K562 (cell line): ENCODE results near the gene JUN. TPM values are rescaled to one million over a fixed set of nuclear protein-coding genes. Genes with fewer than 3 reads are reported as not detected.

Source experiments
- BRF1 ChIP-seq: IDR thresholded peaks from 3 replicates; pipeline ENCODE4 v1.6.1; 2011; ENCODE audit warnings: borderline replicate concordance, mild to moderate bottlenecking; ENCODE audit not compliant: insufficient read length; ENCODE audit errors: extremely low read depth
- CCAR2 ChIP-seq: fragments of 200-400 bp; formaldehyde crosslinking; IDR thresholded peaks from 2 replicates; pipeline ENCODE4 v1.6.1; 2017; ENCODE audit warnings: mild to moderate bottlenecking, low read depth, low read length
- CREB1 ChIP-seq, 2 experiments: sonication (generic) in 1 of 2; formaldehyde crosslinking in 1 of 2; IDR thresholded peaks; 2 replicates each; pipeline versions ENCODE4 v1.6.1 to v1.8.0; 2012 to 2022; ENCODE audit warnings: inconsistent platforms in 1 of 2, mild to moderate bottlenecking in 1 of 2, missing genetic modification reagents in 1 of 2, moderate library complexity in 1 of 2
- ERF ChIP-seq: fragments of 450-650 bp; formaldehyde crosslinking; IDR thresholded peaks from 2 replicates; pipeline ENCODE4 v1.4.0; 2020; ENCODE audit warnings: mild to moderate bottlenecking, mixed read lengths
- GTF2E2 ChIP-seq: fragments of 200-800 bp; sonication (Bioruptor generic); IDR thresholded peaks from 2 replicates; pipeline ENCODE4 v1.6.1; 2016; ENCODE audit warnings: missing genetic modification characterization, missing compliant biosample characterization
- HDAC3 ChIP-seq: fragments of 450-650 bp; IDR thresholded peaks from 2 replicates; pipeline ENCODE4 v1.6.1; 2018; ENCODE audit warnings: borderline replicate concordance, mild to moderate bottlenecking, moderate library complexity; ENCODE audit not compliant: partially characterized antibody
- MCM5 ChIP-seq: fragments of 450-650 bp; IDR thresholded peaks from 2 replicates; pipeline ENCODE4 v1.6.1; 2016; ENCODE audit warnings: low read depth
- MYBL2 ChIP-seq, 2 experiments: fragments of 450-650 bp in 1 of 2; sonication (generic) in 1 of 2; formaldehyde crosslinking in 1 of 2; IDR thresholded peaks; 2 replicates each; pipeline versions ENCODE4 v1.6.1 to v1.8.1; 2017 to 2022; ENCODE audit warnings: borderline replicate concordance in 1 of 2, inconsistent platforms in 1 of 2, low read depth in 1 of 2, mild to moderate bottlenecking in 1 of 2, missing genetic modification reagents in 1 of 2, moderate library complexity in 1 of 2
- NR4A1 ChIP-seq, 2 experiments: fragments of 250-450 bp in 1 of 2; fragments of 450-650 bp in 1 of 2; sonication (Bioruptor Pico) in 1 of 2; IDR thresholded peaks; 2 replicates each; pipeline versions ENCODE4 v1.4.0 to v1.6.1; 2016 to 2020; ENCODE audit warnings: mild to moderate bottlenecking in 2 of 2, missing compliant biosample characterization in 1 of 2, missing genetic modification characterization in 1 of 2, moderate library complexity in 1 of 2
- RBM15 ChIP-seq: fragments of 200-400 bp; formaldehyde crosslinking; IDR thresholded peaks from 2 replicates; pipeline ENCODE4 v1.6.1; 2018; ENCODE audit warnings: mild to moderate bottlenecking, low read length, moderate library complexity; ENCODE audit not compliant: insufficient read depth
- SMARCA4 ChIP-seq: fragments of 450-650 bp; IDR thresholded peaks from 2 replicates; pipeline ENCODE4 v1.6.1; 2016
- polyA plus RNA-seq, 8 experiments: library from polyadenylated mRNA; depleted of rRNA in 4 of 8; stranded (reverse) in 5 of 8; unstranded in 3 of 8; fragments of >200 nt; fragmentation: Nextera tagmentation in 2 of 8; fragmentation: Illumina TruSeq in 1 of 8; extraction: Ambion mirVana in 2 of 8; extraction: Trizol in 1 of 8; gene quantifications; 2 replicates each; pipeline versions ENCODE4 v1.2.1 to v1.2.3, GENCODE V29; 2011 to 2014; ENCODE audit warnings: inconsistent platforms in 1 of 8, missing spikeins in 1 of 8
- total RNA-seq, 7 experiments: library from RNA; depleted of rRNA in 6 of 7; stranded (reverse); fragments of >200 nt in 6 of 7; fragmentation: Illumina TruSeq in 2 of 7; extraction: Trizol in 2 of 7; gene quantifications; 2 replicates each; pipeline versions ENCODE4 v1.2.1 to v1.2.3, GENCODE V29; 2011 to 2021; ENCODE audit warnings: low replicate concordance in 1 of 7
- TF ChIP-seq, protein P1 (sequence below): sonication (generic); formaldehyde crosslinking; IDR thresholded peaks from 2 replicates; pipeline ENCODE4 v1.8.0; 2022; ENCODE audit warnings: missing genetic modification reagents, mild to moderate bottlenecking, moderate library complexity, borderline replicate concordance
- TF ChIP-seq, protein P2 (sequence below): fragments of 200-800 bp; sonication (Bioruptor generic); IDR thresholded peaks from 2 replicates; pipeline ENCODE4 v1.6.1; 2016; ENCODE audit warnings: missing genetic modification characterization, missing compliant biosample characterization
- TF ChIP-seq, protein P3 (sequence below): fragments of 250-450 bp; sonication (Bioruptor Pico); IDR thresholded peaks from 2 replicates; pipeline ENCODE4 v1.9.0; 2021; ENCODE audit warnings: mild to moderate bottlenecking, inconsistent platforms
- TF ChIP-seq, protein P4 (sequence below), 2 experiments: fragments of 450-650 bp; conservative IDR thresholded peaks; 2 replicates each; pipeline ENCODE4 v1.6.1; 2017; ENCODE audit warnings: mild to moderate bottlenecking in 2 of 2, moderate library complexity in 2 of 2

JUN gene
- total and polyA plus RNA-seq, 9 of the 15 experiments (the other 6 are each of a cell fraction or from before 2014, with no cell fraction given): 0.32 to 23.4 (median 4.0) TPM

DNA sequence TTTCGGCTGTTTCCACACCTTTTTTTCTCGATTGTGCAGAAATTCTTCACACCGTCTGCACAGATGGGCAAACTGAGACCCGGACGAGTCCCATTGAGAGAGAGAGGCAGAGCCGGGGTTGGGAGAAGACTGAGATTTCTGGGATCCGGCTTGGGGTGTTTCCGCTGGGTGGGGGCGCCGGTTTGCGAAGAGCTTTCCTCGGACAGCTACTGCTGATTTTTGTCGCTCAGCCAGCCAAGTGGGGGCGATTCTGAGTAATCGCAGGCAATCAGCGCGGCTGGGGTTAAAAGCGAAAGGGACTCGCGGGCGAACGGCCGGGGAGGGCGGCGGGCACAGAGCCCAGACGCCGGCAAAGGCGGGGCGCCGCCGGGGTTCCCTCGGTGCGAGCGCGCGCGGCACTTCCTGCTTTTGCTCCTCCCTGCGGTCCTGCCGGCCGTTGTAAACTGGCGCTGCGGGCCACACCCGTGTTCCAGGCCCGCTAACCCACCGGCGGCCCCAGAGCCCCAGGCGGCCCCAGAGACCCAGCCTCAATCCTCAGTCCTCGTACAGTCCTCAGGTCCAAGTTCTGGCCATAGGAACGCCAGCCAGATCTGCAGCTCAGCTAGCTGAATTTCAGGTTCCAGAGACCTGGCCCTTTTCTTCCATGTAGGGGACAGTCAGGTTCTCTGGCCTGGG, 32.4 kb upstream of the JUN start (continued):
- TF ChIP-seq SMARCA4: 0 out of 2 replicates have a peak, but pooled peaks have one; percentile 41
- TF ChIP-seq CREB1 (IDR thresholded peaks at IDR 0.05): peak; percentile 12; the same call in 1 of the 2 replicates
- no peak for TF ChIP-seq CREB1 (CRISPR knock-in tag; IDR thresholded peaks at IDR 0.05)
- no peak for TF ChIP-seq MCM5
- TF ChIP-seq, protein P1, sequence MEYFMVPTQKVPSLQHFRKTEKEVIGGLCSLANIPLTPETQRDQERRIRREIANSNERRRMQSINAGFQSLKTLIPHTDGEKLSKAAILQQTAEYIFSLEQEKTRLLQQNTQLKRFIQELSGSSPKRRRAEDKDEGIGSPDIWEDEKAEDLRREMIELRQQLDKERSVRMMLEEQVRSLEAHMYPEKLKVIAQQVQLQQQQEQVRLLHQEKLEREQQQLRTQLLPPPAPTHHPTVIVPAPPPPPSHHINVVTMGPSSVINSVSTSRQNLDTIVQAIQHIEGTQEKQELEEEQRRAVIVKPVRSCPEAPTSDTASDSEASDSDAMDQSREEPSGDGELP (CRISPR knock-in tag): peak; percentile 66; the same call in 1 of the 2 replicates
- TF ChIP-seq, protein P2, sequence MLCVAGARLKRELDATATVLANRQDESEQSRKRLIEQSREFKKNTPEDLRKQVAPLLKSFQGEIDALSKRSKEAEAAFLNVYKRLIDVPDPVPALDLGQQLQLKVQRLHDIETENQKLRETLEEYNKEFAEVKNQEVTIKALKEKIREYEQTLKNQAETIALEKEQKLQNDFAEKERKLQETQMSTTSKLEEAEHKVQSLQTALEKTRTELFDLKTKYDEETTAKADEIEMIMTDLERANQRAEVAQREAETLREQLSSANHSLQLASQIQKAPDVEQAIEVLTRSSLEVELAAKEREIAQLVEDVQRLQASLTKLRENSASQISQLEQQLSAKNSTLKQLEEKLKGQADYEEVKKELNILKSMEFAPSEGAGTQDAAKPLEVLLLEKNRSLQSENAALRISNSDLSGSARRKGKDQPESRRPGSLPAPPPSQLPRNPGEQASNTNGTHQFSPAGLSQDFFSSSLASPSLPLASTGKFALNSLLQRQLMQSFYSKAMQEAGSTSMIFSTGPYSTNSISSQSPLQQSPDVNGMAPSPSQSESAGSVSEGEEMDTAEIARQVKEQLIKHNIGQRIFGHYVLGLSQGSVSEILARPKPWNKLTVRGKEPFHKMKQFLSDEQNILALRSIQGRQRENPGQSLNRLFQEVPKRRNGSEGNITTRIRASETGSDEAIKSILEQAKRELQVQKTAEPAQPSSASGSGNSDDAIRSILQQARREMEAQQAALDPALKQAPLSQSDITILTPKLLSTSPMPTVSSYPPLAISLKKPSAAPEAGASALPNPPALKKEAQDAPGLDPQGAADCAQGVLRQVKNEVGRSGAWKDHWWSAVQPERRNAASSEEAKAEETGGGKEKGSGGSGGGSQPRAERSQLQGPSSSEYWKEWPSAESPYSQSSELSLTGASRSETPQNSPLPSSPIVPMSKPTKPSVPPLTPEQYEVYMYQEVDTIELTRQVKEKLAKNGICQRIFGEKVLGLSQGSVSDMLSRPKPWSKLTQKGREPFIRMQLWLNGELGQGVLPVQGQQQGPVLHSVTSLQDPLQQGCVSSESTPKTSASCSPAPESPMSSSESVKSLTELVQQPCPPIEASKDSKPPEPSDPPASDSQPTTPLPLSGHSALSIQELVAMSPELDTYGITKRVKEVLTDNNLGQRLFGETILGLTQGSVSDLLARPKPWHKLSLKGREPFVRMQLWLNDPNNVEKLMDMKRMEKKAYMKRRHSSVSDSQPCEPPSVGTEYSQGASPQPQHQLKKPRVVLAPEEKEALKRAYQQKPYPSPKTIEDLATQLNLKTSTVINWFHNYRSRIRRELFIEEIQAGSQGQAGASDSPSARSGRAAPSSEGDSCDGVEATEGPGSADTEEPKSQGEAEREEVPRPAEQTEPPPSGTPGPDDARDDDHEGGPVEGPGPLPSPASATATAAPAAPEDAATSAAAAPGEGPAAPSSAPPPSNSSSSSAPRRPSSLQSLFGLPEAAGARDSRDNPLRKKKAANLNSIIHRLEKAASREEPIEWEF: no peak
- TF ChIP-seq CCAR2: no peak
- no peak for TF ChIP-seq NR4A1 (CRISPR knock-in tag; IDR thresholded peaks at IDR 0.05)
- TF ChIP-seq NR4A1 (tag; IDR thresholded peaks at IDR 0.05): peak; percentile 45; the same call in 1 of the 2 replicates
- TF ChIP-seq MYBL2 (IDR thresholded peaks at IDR 0.05; ENCODE audit: low read depth): peak; percentile 52; the same call in 1 of the 2 replicates
- TF ChIP-seq MYBL2 (CRISPR knock-in tag; IDR thresholded peaks at IDR 0.05; ENCODE audit: borderline replicate concordance): no peak
- TF ChIP-seq GTF2E2 (tag): peak; percentile 90; the same call in 1 of the 2 replicates
- TF ChIP-seq, protein P3, sequence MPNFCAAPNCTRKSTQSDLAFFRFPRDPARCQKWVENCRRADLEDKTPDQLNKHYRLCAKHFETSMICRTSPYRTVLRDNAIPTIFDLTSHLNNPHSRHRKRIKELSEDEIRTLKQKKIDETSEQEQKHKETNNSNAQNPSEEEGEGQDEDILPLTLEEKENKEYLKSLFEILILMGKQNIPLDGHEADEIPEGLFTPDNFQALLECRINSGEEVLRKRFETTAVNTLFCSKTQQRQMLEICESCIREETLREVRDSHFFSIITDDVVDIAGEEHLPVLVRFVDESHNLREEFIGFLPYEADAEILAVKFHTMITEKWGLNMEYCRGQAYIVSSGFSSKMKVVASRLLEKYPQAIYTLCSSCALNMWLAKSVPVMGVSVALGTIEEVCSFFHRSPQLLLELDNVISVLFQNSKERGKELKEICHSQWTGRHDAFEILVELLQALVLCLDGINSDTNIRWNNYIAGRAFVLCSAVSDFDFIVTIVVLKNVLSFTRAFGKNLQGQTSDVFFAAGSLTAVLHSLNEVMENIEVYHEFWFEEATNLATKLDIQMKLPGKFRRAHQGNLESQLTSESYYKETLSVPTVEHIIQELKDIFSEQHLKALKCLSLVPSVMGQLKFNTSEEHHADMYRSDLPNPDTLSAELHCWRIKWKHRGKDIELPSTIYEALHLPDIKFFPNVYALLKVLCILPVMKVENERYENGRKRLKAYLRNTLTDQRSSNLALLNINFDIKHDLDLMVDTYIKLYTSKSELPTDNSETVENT (CRISPR knock-in tag): 0 out of 2 replicates have a peak, but pooled peaks have one; percentile 52
- peak; percentile 64 for TF ChIP-seq HDAC3
- TF ChIP-seq ERF (CRISPR knock-in tag): peak; percentile 69; the same call in 1 of the 2 replicates
- no peak for TF ChIP-seq RBM15
- no peak for TF ChIP-seq BRF1
- TF ChIP-seq, protein P4, sequence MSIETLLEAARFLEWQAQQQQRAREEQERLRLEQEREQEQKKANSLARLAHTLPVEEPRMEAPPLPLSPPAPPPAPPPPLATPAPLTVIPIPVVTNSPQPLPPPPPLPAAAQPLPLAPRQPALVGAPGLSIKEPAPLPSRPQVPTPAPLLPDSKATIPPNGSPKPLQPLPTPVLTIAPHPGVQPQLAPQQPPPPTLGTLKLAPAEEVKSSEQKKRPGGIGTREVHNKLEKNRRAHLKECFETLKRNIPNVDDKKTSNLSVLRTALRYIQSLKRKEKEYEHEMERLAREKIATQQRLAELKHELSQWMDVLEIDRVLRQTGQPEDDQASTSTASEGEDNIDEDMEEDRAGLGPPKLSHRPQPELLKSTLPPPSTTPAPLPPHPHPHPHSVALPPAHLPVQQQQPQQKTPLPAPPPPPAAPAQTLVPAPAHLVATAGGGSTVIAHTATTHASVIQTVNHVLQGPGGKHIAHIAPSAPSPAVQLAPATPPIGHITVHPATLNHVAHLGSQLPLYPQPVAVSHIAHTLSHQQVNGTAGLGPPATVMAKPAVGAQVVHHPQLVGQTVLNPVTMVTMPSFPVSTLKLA (conservative IDR thresholded peaks at IDR 0.05): peak; percentile 20 to 56; a peak in 2 of 4 replicates
